HPDE6-E6E7 (cell line): ENCODE data around the gene NPTX1.
A peak's percentile ranks its signal among the peaks of the same experiment; 100 is the strongest.

ENCODE experiments used
- DNase-seq: peaks from one replicate; pipeline ENCODE4 v3.0.0; 2011; ENCODE audit warnings: missing footprints; ENCODE audit errors: extremely low spot score

NPTX1 gene

DNA sequence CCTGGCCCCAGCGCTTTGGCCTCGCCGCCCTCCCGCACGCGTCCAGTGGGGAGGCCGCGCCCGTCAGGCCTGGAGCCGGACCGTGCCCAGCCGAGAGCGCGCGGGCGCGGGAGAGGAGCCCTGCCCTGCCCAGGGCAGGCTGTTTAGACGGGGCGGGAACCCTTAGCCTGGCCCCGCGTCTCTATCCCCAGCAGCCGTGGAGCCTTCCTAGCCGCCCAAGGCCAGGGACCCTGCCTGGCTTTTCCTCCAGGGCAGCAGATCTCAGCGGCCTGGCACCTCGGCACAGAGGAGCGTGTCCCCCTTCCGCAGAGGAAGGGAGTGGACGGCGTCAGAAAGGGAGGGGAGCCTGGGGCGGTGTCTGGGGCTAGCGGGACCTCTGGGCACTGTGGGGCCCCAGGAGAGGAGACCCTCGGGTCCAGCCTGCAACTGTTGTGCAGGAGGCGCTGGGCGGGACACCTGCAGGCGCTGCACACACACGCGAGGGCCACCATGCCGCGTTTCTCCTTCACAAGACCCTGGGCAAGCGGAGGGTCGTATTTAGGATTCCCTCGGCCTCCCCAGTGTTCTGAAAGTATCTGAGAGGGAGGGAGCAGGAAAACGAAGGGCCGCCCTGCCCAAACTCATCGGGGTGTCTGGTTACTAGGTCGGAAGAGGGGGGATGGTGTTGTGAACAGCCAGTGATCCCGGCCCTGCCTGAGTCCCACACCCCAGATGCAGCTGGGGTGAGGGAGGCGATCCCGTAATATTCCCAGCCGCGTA is 2.3 kb upstream of the NPTX1 start:
- DNase-seq, result no peak

GRCh38 chr17:80477647-80478478 is 1.5 kb upstream of the NPTX1 start:
- peak; percentile 43 for DNase-seq

- no peak for DNase-seq
Measured at GRCh38 chr17:80476877-80477646, 655 bp upstream of the NPTX1 start.

- peak; percentile 33 for DNase-seq
Measured at GRCh38 chr17:80474961-80475909, 1.2 kb downstream of the NPTX1 start.

DNA sequence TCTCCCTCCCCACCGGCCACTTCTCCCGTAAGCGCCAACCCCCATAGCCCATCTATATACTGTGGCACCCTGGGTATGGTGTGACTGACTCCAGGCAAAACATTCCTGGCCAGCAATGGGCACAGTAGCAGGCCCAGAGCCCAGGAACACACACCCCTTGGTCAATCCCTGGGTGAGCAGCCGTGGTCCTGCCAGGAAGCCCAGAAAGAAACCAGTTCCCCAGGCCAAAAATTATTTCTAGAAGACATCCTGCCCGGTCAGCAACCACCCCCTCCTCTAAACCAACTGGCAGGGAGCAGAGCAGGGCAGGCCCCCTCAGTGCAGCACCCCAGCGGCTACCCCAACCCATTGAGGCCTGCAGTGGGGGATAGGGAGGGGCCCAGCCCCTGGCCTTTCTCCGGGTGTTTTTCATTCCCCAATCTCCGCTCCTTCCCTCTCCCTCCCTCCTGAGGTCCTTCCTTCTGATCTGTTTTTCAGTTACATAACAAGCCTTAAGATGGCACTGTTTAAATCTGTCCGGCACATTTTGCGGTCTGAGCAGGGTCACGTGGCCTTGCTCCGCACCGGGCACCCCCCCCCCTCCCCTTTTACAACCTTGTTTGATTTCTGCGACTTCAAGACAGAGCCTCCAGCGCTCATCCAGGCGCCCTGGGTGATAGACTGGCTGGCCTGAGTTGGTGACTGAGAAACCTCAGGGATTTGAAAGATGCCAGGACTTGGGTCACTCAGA is 2.0 kb downstream of the NPTX1 start:
- DNase-seq, result peak; percentile 35

GRCh38 chr17:80473701-80474100 is 2.7 kb downstream of the NPTX1 start:
- DNase-seq, result no peak

DNA sequence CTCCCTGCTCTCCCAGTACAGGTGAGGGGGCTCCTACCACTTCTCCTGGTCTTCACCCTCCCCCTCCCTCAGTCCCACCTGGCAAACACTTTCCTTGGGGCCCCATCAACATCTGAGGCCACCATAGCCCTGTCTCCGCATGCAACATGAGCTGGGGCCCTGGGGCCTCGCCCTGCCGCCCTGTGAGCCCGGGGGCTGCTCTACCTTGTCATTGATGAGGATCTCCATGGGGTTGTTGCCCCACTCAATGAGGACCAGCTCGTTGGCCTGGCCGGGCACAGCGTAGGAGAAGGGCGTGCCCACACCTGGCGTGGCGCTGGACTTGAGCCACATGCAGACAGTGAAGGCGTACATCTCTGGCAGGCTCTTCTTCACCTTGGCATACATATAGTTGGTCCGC is 3.4 kb downstream of the NPTX1 start:
- no peak for DNase-seq

DNA sequence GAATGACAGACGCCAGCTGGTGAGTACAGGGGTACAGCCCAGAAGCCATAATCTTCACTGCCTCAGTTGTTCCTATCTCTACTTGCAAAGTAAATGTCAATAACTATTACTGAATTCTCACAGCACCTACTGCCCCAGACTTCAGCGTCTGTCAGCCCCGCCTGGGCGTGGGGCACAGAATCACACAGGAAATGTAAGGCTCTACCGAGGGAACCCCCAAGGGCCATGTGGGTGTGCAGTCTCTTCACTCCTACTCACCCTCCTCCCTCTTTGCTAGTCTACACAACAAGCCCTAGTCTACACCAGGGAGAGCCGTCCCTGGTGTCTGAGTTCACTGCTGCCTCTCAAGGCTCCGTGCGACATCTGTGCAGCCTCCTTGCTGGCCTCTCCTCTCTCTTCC is 4.5 kb downstream of the NPTX1 start:
- no peak for DNase-seq

DNA sequence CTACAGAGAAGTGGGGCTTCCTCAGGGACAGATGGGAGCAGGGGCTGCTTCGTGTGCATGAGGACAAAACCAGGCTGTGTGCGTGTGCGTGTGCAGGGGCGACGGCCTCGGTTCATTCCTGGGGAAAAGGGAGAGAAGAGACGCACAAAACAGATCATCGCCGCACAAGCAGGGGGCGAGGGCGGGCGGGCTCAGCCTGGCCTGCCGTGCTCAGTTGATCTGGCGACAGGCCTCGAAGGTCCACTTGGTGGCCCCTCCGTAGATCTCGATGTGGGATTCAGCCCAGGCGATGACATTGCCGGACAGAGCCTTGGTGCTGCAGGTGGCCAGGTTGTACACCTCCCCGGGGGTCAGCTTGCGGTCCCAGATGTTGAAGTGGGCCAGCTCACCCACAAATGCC is 5.8 kb downstream of the NPTX1 start:
- DNase-seq, result no peak

DNA sequence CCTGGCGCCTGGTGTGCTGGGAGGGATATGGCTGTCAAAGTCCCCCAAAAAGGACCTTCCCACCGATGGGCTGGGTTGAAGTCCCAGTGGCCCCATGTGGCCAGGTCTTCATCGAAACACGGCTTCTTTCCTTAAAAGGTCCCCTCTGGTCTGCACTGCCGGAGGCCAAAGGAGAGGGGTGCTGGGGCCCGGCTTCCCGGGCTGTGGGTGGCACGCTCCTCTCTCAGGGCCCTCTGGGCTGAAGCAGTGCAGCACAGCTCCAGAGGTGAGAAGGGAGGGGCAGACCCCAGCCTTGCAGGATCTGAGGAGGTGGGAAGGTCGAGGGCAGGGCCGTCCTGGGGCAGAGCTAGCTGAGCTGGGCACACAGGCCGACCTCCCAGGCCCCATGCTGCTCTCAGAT is 6.7 kb downstream of the NPTX1 start:
- no peak for DNase-seq

GRCh38 chr17:80468781-80469493 is 7.5 kb downstream of the NPTX1 start:
- DNase-seq, result no peak

DNA sequence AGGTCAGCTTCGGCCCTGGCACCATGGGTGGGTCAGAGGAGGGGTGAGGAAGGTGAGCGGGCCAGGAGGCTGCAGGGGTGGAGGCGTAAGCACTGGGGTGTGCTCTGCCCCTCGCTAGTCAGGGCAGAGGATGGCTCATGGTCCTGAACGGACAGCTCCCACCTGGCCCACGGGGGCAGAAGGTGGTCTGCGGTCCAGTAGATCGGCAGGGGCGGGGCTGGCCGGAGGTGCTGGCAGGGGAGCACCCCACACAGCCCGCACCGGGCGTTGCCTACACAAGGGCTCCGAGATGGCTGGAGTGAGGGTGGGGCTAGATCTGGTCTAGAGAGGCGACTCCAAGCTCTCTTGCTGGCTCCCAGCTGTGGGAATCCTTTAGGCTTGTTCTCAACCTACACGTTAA is 8.2 kb downstream of the NPTX1 start:
- DNase-seq, result no peak

DNA sequence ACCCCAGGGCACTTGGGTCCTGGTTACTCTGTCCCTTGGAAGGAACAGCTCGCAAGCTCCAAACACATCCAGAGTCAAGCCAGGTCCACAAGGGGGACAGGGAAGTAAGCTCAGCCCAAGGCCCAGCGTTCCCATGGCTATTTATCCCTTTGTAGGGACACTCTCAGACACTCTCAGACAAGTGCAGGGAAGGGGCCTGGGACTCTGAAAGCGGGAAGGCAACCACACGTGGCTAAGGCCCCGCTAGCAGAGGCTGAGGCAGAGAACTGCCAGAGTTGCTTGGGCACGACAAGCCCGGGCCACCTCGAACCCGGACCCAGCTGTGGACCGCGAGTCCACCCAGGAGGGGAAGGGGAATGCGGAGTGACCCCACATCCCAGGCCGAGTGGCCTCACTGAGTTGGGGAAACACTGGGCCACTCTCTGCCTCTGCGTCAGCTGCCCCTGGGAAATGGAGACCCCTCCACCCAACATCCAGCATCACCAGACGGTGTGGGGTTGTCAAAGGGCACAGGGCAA is 10.2 kb downstream of the NPTX1 start:
- no peak for DNase-seq

- no peak for DNase-seq
Measured at GRCh38 chr17:80465327-80465974, 11.0 kb downstream of the NPTX1 start.

DNA sequence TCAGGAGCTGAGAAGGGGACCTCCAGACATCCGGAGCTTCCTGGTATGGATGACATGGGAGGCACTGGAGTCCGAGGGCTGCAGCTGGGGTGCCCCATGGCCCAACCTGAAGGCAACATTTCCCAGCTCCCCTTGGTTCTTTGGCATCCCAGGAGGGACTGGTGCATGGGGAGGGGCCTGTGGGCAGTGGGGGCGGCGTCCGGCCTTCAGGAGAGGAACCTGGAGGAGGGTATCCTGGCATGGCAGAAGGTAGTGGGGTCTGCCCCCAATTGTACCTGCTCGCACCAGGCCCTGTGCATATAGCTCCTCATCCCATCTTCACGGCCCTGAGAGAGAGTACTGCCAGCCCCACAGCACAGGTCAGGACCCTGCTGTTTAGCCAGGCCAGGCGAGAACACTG is 11.9 kb downstream of the NPTX1 start:
- DNase-seq, result no peak

DNA sequence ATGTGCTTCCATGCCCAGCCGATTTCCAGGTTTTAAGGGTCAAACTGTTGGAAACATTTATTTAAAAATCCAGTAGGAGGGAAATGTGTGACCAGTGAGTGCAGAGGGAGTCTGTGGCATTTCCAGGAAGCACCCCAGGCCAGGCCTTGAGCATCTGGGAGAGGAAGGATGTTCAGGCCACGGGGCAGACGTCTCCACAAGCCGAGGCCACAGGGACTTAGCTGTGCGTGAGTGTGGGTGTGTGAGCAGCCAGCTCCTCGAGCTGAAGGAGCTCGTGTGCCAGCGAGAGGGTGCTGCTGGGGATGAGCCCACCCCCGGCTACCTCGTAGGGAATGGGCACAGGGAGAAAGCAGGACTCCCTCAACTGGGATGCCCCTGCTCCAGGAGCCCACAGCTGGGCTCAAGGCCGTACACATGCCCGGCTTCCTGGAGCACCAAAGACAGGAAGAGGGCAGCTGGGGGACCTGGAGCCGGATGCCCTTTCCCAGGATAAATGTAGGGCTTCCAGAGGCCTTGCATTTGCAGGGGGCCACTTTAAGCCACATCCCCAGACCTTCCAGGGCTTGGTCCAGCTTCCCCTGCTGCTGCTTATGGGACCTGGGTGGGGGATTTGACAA is 12.5 kb downstream of the NPTX1 start:
- DNase-seq, result no peak

- DNase-seq, result no peak
Measured at GRCh38 chr17:80461528-80462160, 14.8 kb downstream of the NPTX1 start.

DNA sequence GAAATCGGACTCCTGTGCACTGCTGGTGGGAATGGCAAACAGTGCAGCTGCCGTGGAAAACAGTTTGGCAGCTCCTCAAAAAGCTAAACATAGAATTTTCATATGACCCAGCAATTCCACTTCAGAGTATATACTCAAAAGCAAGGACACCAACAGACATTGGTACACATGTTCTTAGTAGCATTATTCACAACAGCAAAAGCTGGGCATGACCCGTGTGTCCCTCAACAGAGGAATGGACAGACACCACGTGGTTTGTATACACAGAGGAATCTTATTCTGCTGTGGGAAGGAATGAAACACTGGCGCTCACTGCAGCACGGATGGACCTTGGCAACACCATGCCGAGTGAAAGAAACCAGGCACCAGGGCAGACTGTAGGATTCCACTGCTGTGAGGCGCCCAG is 16.0 kb downstream of the NPTX1 start:
- no peak for DNase-seq
